ENCODE measurements around the gene ADPRS.

GRCh38 chr1:36124404-36125128 is 35.9 kb downstream of the ADPRS start:
- TF ChIP-seq CTCF (conservative IDR thresholded peaks at IDR 0.05 in 1 of 2, IDR thresholded peaks at IDR 0.05 in 1 of 2; ENCODE audit: low read depth in 1 of 2, low read length in 2 of 2), result no peak
- no peak for TF ChIP-seq EZH2 (IDR thresholded peaks at IDR 0.05; ENCODE audit: low read length, missing control alignments)
